Muscle layer of colon (tissue), 2 donors: ENCODE results near the gene TMEM196.

Experiments
- H3K27ac ChIP-seq: one replicate; pipeline ENCODE4 v1.7.0; 2013; ENCODE audit warnings: low read depth, mild to moderate bottlenecking, low read length, moderate library complexity
- H3K27me3 ChIP-seq, 2 donors: one replicate each; pipeline ENCODE4 v1.7.0; 2013; ENCODE audit warnings: low read length in 2 of 2, mild to moderate bottlenecking in 2 of 2; ENCODE audit not compliant: insufficient read depth in 2 of 2, control insufficient read depth in 1 of 2
- H3K36me3 ChIP-seq: one replicate; pipeline ENCODE4 v1.7.0; 2013; ENCODE audit warnings: mild to moderate bottlenecking, low read length; ENCODE audit not compliant: insufficient read depth
- H3K4me1 ChIP-seq: one replicate; pipeline ENCODE4 v1.7.0; 2013; ENCODE audit warnings: mild to moderate bottlenecking, low read length; ENCODE audit not compliant: insufficient read depth
- H3K4me3 ChIP-seq, 2 donors: one replicate each; pipeline ENCODE4 v1.7.0; 2013; ENCODE audit warnings: low read length in 2 of 2, low read depth in 1 of 2, mild to moderate bottlenecking in 1 of 2, moderate library complexity in 1 of 2
- H3K9ac ChIP-seq: one replicate; pipeline ENCODE4 v1.7.0; 2013; ENCODE audit warnings: low read length
- H3K9me3 ChIP-seq: one replicate; pipeline ENCODE4 v1.7.0; 2013; ENCODE audit warnings: mild to moderate bottlenecking, low read length
- donor health status: abdominal sarcoma.
- donor health status: Adenocarcinoma of cecum.

The TMEM196 gene

GRCh38 chr7:19772841-19773760, at the start of gene TMEM196:
Gene TMEM196, minus strand, starts transcription at chr7:19773617. Its CDS starts 921 bp downstream, at chr7:19772696.
- no peak within 1 kb of the TSS for H3K27ac ChIP-seq
- H3K9ac ChIP-seq = no peak within 1 kb of the TSS
- peak within 1 kb of the TSS in 1 of 2 donors; percentile 26 for H3K4me3 ChIP-seq
- no peaks in the 10 kb centered on the region for H3K36me3 ChIP-seq
- H3K9me3 ChIP-seq = no peaks in the 10 kb centered on the region
- peaks cover 4% of the 10 kb centered on the region for H3K4me1 ChIP-seq
- H3K27me3 ChIP-seq = peaks cover 14 to 23% of the 10 kb centered on the region in 2 donors

GRCh38 chr7:19816128-19816527, 42.7 kb upstream of the TMEM196 start:
- Histone ChIP-seq H3K27me3 (no peaks in the 10 kb centered on the region), H3K4me1 (no peaks in the 10 kb centered on the region), H3K4me3 (no peak overlapping the region), H3K27ac (no peak overlapping the region), H3K9me3 (no peaks in the 10 kb centered on the region), H3K9ac (no peak overlapping the region), H3K36me3 (no peaks in the 10 kb centered on the region)

GRCh38 chr7:19815546-19815945, 42.1 kb upstream of the TMEM196 start:
- Histone ChIP-seq H3K36me3 (no peaks in the 10 kb centered on the region), H3K27me3 (no peaks in the 10 kb centered on the region), H3K4me3 (no peak overlapping the region), H3K9me3 (no peaks in the 10 kb centered on the region), H3K4me1 (no peaks in the 10 kb centered on the region), H3K9ac (no peak overlapping the region), H3K27ac (no peak overlapping the region)

GRCh38 chr7:19814776-19815175, 41.4 kb upstream of the TMEM196 start:
- Histone ChIP-seq H3K9ac (no peak overlapping the region), H3K4me1 (no peaks in the 10 kb centered on the region), H3K4me3 (no peak overlapping the region), H3K36me3 (no peaks in the 10 kb centered on the region), H3K27ac (no peak overlapping the region), H3K27me3 (no peaks in the 10 kb centered on the region), H3K9me3 (no peaks in the 10 kb centered on the region)

GRCh38 chr7:19811386-19811785, 38.0 kb upstream of the TMEM196 start:
- H3K27me3 ChIP-seq = no peaks in the 10 kb centered on the region
- no peak overlapping the region for H3K27ac ChIP-seq
- H3K36me3 ChIP-seq = no peaks in the 10 kb centered on the region
- no peaks in the 10 kb centered on the region for H3K4me1 ChIP-seq
- no peak overlapping the region for H3K4me3 ChIP-seq
- H3K9me3 ChIP-seq = no peaks in the 10 kb centered on the region
- H3K9ac ChIP-seq = no peak overlapping the region

- no peaks in the 10 kb centered on the region for H3K4me1 ChIP-seq
- H3K36me3 ChIP-seq = no peaks in the 10 kb centered on the region
- no peaks in the 10 kb centered on the region for H3K27me3 ChIP-seq
- no peak overlapping the region for H3K27ac ChIP-seq
- no peaks in the 10 kb centered on the region for H3K9me3 ChIP-seq
- no peak overlapping the region for H3K9ac ChIP-seq
- no peak overlapping the region for H3K4me3 ChIP-seq
Measured at GRCh38 chr7:19798986-19799385, 25.6 kb upstream of the TMEM196 start.

- H3K9me3 ChIP-seq = no peaks in the 10 kb centered on the region
- H3K9ac ChIP-seq = no peak overlapping the region
- H3K27ac ChIP-seq = no peak overlapping the region
- H3K36me3 ChIP-seq = no peaks in the 10 kb centered on the region
- no peaks in the 10 kb centered on the region for H3K27me3 ChIP-seq
- no peak overlapping the region for H3K4me3 ChIP-seq
- H3K4me1 ChIP-seq = no peaks in the 10 kb centered on the region
Measured at GRCh38 chr7:19783541-19783940, 10.1 kb upstream of the TMEM196 start.

GRCh38 chr7:19776981-19777380, 3.6 kb upstream of the TMEM196 start:
- H3K36me3 ChIP-seq = no peaks in the 10 kb centered on the region
- H3K9me3 ChIP-seq = no peaks in the 10 kb centered on the region

GRCh38 chr7:19775578-19775977, 2.2 kb upstream of the TMEM196 start:
- Histone ChIP-seq H3K36me3 (no peaks in the 10 kb centered on the region), H3K4me1 (peaks cover 4% of the 10 kb centered on the region), H3K9me3 (no peaks in the 10 kb centered on the region), H3K4me3 (no peak overlapping the region), H3K27me3 (peaks cover 14 to 23% of the 10 kb centered on the region in 2 donors), H3K27ac (no peak overlapping the region), H3K9ac (no peak overlapping the region)

More at GRCh38 chr7:19776981-19777380, 3.6 kb upstream of the TMEM196 start:
- Histone ChIP-seq H3K27me3 (peaks cover 12 to 17% of the 10 kb centered on the region in 2 donors), H3K9ac (no peak overlapping the region), H3K27ac (no peak overlapping the region), H3K4me1 (peaks cover 4% of the 10 kb centered on the region), H3K4me3 (no peak overlapping the region)

GRCh38 chr7:19772306-19772705, 1.1 kb downstream of the TMEM196 start:
- no peak overlapping the region for H3K27ac ChIP-seq
- peaks cover 14 to 23% of the 10 kb centered on the region in 2 donors for H3K27me3 ChIP-seq
- H3K9me3 ChIP-seq = no peaks in the 10 kb centered on the region
- H3K9ac ChIP-seq = no peak overlapping the region
- H3K4me1 ChIP-seq = peaks cover 4% of the 10 kb centered on the region
- no peaks in the 10 kb centered on the region for H3K36me3 ChIP-seq
- H3K4me3 ChIP-seq = peak overlapping the region in 1 of 2 donors; percentile 26

GRCh38 chr7:19762631-19763030, 10.8 kb downstream of the TMEM196 start:
- no peaks in the 10 kb centered on the region for H3K9me3 ChIP-seq
- H3K9ac ChIP-seq = no peak overlapping the region
- no peak overlapping the region for H3K4me3 ChIP-seq
- H3K4me1 ChIP-seq = no peaks in the 10 kb centered on the region
- H3K27ac ChIP-seq = no peak overlapping the region
- H3K27me3 ChIP-seq = no peaks in the 10 kb centered on the region
- H3K36me3 ChIP-seq = no peaks in the 10 kb centered on the region
